AG04449 (cell line): ENCODE measurements around the gene DBNL.
"Not testable (repeated sequence)": the region's sequence is repeated elsewhere in the genome, so short reads cannot be mapped to it uniquely, and the experiment has no call there.

Source experiments
- CTCF ChIA-PET: fragments of 350-600 bp; formaldehyde crosslinking; extraction: SDS; loops from one replicate; lab custom pipeline; 2021; ENCODE audit warnings: antibody characterized with exemption; lab: Yijun Ruan, JAX
- POLR2A ChIA-PET: fragments of 400-600, 350-600 bp; formaldehyde crosslinking; extraction: SDS; loops from one replicate; lab custom pipeline; 2020; ENCODE audit warnings: antibody characterized with exemption, inconsistent platforms; lab: Yijun Ruan, JAX
- DNase-seq: peaks from one replicate; pipeline ENCODE4 v3.0.0-alpha.2; 2010; ENCODE audit warnings: low read depth, low spot score
- H3K4me3 ChIP-seq: 2 replicates; pipeline ENCODE4 v1.5.1; 2011; ENCODE audit warnings: low read depth, mild to moderate bottlenecking, control low read depth, low read length
- TF ChIP-seq, protein P1 (sequence below): IDR thresholded peaks from one replicate; pipeline ENCODE4 v1.5.1; 2011; ENCODE audit warnings: mild to moderate bottlenecking, moderate library complexity, low read length, control low read depth, inconsistent platforms; ENCODE audit not compliant: insufficient read depth; ENCODE audit errors: missing control alignments

The DBNL gene

GRCh38 chr7:44044315-44045225 is at the start of gene DBNL:
TSS of gene DBNL (plus strand) at chr7:44044702. CDS start at chr7:44044738, 36 bp downstream.
- H3K4me3 ChIP-seq: peak within 1 kb of the TSS; percentile 94
- TF ChIP-seq, protein P1, sequence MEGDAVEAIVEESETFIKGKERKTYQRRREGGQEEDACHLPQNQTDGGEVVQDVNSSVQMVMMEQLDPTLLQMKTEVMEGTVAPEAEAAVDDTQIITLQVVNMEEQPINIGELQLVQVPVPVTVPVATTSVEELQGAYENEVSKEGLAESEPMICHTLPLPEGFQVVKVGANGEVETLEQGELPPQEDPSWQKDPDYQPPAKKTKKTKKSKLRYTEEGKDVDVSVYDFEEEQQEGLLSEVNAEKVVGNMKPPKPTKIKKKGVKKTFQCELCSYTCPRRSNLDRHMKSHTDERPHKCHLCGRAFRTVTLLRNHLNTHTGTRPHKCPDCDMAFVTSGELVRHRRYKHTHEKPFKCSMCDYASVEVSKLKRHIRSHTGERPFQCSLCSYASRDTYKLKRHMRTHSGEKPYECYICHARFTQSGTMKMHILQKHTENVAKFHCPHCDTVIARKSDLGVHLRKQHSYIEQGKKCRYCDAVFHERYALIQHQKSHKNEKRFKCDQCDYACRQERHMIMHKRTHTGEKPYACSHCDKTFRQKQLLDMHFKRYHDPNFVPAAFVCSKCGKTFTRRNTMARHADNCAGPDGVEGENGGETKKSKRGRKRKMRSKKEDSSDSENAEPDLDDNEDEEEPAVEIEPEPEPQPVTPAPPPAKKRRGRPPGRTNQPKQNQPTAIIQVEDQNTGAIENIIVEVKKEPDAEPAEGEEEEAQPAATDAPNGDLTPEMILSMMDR: no peak
- no peak for DNase-seq
- ChIA-PET CTCF (no interaction called here), POLR2A (interaction anchor here (0.5 to 1.1 kb wide), 3 partner anchors 28 to 164 kb away, joined by 3 to 4 read pairs (median 3); no protein-coding TSS in a partner anchor)

GRCh38 chr7:43997532-43997931 is 47.0 kb upstream of the DBNL start, which contains the start of gene SPDYE1:
TSS of gene SPDYE1 (plus strand) at chr7:43997897. CDS start at chr7:43999950, 2,053 bp downstream.
- DNase-seq, H3K4me3 ChIP-seq, CTCF ChIA-PET, POLR2A ChIA-PET: not testable (repeated sequence)

GRCh38 chr7:44012081-44012480 is 32.4 kb upstream of the DBNL start:
- POLR2A ChIA-PET, CTCF ChIA-PET, DNase-seq, H3K4me3 ChIP-seq: not testable (repeated sequence)

DNA sequence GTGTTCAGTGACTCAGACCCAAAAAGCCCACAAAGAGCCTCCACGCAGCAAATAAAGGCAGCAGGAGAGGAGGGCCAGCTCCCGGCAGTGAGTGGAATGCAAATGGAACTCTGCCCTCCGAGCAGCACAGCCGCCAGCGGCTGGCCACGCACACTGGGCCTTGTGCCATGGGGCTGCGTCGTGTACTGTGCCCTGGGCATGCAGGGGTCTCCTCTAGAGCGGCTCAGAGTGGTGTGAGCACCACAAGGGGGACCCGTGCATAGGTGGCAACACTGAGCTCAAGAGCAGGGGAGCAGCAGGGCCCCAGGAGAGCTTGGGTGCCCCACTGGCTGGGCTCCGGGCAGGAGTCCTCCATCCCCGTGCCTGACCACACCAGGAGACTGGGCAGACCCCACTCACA is 29.4 kb upstream of the DBNL start:
- POLR2A ChIA-PET, H3K4me3 ChIP-seq, DNase-seq, CTCF ChIA-PET: not testable (repeated sequence)

GRCh38 chr7:44018857-44019807 is 25.4 kb upstream of the DBNL start:
- CTCF ChIA-PET: interaction anchor here (0.6 to 4.2 kb wide), 11 partner anchors 20 to 297 kb away, joined by 3 to 34 read pairs (median 3); no protein-coding TSS in a partner anchor
- peak; percentile 70 for DNase-seq
- POLR2A ChIA-PET: not testable (repeated sequence)
- TF ChIP-seq, protein P1: peak; percentile 69
- peak overlapping the region; percentile 74 for H3K4me3 ChIP-seq

GRCh38 chr7:44019825-44020224 is 24.7 kb upstream of the DBNL start:
- H3K4me3 ChIP-seq, POLR2A ChIA-PET, DNase-seq: not testable (repeated sequence)
- CTCF ChIA-PET: interaction anchor here (0.6 to 4.2 kb wide), 12 partner anchors 19 to 545 kb away, joined by 3 to 34 read pairs (median 4); no protein-coding TSS in a partner anchor

- H3K4me3 ChIP-seq, POLR2A ChIA-PET, DNase-seq: not testable (repeated sequence)
- CTCF ChIA-PET: interaction anchor here (4.2 kb wide), 1 partner anchor 174 kb away, joined by 34 read pairs; no protein-coding TSS in a partner anchor
These were observed 22.4 kb upstream of the DBNL start for GRCh38 chr7:44022069-44022468.

- POLR2A ChIA-PET, CTCF ChIA-PET, DNase-seq, H3K4me3 ChIP-seq: not testable (repeated sequence)
These were observed 21.6 kb upstream of the DBNL start for GRCh38 chr7:44022796-44023467.

- DNase-seq, POLR2A ChIA-PET, CTCF ChIA-PET: not testable (repeated sequence)
These were observed 15.1 kb upstream of the DBNL start for GRCh38 chr7:44029433-44029832.

GRCh38 chr7:44030029-44030428 is 14.5 kb upstream of the DBNL start:
- H3K4me3 ChIP-seq, DNase-seq, POLR2A ChIA-PET, CTCF ChIA-PET: not testable (repeated sequence)

More at GRCh38 chr7:44029433-44029832, 15.1 kb upstream of the DBNL start:
- H3K4me3 ChIP-seq: not testable (repeated sequence)

DNA sequence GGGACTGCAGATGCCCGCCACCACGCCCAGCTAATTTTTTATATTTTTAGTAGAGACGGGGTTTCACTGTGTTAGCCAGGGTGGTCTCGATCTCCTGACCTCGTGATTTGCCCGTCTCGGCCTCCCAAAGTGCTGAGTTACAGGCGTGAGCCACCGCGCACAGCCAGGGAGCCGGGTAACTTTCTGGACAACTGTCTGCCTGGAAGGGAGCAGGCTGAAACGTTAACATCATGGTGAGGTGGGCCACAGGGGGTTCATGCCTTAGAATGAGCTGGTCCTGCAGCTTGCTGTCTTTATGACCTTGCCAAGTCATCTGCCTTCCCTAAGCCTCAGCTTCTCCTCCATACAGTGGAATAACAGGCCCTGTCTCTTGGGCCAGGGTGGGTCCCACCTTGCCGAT is 13.2 kb upstream of the DBNL start:
- H3K4me3 ChIP-seq, POLR2A ChIA-PET: not testable (repeated sequence)

DNA sequence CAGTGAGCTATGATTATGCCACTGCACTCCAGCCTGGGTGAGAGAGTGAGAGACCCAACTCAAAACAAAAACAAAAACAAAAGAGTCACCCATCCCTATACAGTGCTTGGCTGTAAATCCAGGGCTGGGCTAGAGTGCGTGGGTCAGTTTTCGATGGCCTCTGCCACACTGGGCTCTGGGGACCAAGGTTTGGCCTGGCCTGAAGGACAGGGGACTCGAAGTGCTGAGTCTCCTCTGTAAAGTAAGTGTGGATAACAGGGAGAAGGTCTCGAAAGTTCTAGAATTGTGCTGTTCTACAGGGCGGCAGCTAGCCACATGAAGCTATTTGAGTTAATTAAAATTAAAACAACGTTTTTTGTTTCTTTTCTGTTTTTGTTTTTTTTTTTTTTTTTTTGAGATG is 12.5 kb upstream of the DBNL start:
- POLR2A ChIA-PET, H3K4me3 ChIP-seq, DNase-seq, CTCF ChIA-PET: not testable (repeated sequence)

More for the DNA sequence above, 13.2 kb upstream of the DBNL start:
- CTCF ChIA-PET, DNase-seq: not testable (repeated sequence)
